ENCODE results near the gene DCST1. TPM values are rescaled to one million over a fixed set of nuclear protein-coding genes. Genes with fewer than 3 reads are reported as not detected.

The DCST1 gene
- total RNA-seq, 1 donor from 2014 or later: not detected

DNA sequence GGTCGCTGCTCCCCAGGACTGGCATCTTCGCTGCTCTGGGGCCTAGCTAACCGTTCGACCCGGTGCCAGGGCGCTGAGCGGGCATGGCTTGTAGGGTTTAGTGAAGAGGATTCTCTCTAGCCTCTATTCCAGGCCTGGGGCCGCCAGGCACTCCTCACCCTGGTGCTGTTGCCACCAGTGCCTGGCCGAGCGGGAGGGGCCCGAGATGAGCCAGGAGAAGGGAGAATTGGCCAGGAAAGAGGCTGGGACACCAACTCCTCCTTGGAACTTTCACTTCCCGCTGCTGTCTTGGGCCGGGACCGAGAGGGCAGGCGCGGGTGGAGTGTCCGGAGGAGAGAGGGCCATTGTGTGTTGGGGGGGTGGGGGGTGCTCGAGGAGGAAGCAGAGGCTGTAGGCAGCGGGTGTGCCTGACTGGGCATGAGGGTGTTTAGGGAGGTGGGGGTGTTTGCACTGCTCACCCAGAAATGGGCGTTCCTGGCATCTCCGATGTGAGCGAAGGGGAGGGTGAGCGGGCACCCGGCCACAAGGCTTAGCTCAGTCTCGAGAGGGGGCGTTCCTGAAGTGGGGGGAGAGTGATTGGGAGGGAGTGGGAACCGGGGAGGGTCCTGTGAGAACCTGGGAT lies 18.3 kb downstream of the DCST1 start:
- DNase-seq (ENCODE audit: low read depth, low spot score): no peak

GRCh38 chr1:155052439-155053395 lies 19.1 kb downstream of the DCST1 start:
- DNase-seq (ENCODE audit: low read depth, low spot score): no peak

GRCh38 chr1:155053531-155054105 lies 20.0 kb downstream of the DCST1 start:
- no peak for DNase-seq (ENCODE audit: low read depth, low spot score)

DNA sequence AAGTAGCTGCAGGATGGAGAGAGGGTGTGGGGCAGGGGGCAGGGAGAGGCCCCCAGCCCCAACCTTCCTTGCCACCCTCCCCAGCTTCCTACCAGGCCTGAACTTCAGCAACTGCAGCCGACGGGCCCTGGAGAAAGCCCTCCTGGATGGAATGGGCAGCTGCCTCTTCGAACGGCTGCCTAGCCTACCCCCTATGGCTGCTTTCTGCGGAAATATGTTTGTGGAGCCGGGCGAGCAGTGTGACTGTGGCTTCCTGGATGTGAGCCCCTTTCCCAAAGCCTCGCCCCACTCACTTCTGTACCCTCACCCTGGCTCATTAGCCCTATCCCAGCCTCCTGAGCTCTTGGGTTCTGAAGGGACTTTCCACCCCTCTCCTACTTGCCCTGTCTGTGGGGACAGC lies 23.5 kb downstream of the DCST1 start:
- no peak for DNase-seq (ENCODE audit: low read depth, low spot score)

- DNase-seq (ENCODE audit: low read depth, low spot score): no peak
These were observed 24.2 kb downstream of the DCST1 start for GRCh38 chr1:155057788-155058211.

DNA sequence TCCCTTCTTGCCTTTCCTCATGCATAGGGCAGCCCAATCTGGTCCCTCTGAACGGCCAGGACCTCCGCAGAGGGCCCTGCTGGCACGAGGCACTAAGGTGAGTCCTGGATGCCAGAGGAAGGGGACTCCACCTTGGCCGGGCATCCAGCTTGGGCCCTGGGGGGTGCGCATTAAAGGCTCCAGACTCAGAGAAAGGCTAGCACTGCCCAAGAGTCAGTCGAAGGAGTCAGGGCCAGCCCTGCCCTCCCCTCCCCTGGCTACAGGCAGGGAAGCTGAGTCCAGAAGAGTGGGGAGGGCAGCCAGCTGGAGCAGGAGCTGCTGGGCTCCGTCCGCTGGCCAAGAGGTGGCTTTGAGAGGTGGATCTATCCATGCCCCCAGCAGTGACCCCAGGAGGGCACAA lies 27.1 kb downstream of the DCST1 start:
- DNase-seq (ENCODE audit: low read depth, low spot score): no peak

GRCh38 chr1:155061381-155062150 lies 27.9 kb downstream of the DCST1 start:
- DNase-seq (ENCODE audit: low read depth, low spot score): no peak

DNA sequence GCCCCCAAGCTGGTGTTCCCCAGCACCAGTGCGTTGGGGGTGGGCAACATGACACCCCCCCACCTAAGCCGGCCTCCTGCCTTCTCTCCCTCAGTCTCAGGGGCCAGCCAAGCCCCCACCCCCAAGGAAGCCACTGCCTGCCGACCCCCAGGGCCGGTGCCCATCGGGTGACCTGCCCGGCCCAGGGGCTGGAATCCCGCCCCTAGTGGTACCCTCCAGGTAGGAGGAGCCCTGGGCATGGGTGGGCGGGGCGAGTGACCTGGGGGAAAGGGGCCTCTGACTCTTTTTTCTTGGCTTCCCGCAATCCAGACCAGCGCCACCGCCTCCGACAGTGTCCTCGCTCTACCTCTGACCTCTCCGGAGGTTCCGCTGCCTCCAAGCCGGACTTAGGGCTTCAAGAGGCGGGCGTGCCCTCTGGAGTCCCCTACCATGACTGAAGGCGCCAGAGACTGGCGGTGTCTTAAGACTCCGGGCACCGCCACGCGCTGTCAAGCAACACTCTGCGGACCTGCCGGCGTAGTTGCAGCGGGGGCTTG lies 28.6 kb downstream of the DCST1 start:
- DNase-seq (ENCODE audit: low read depth, low spot score): no peak

DNA sequence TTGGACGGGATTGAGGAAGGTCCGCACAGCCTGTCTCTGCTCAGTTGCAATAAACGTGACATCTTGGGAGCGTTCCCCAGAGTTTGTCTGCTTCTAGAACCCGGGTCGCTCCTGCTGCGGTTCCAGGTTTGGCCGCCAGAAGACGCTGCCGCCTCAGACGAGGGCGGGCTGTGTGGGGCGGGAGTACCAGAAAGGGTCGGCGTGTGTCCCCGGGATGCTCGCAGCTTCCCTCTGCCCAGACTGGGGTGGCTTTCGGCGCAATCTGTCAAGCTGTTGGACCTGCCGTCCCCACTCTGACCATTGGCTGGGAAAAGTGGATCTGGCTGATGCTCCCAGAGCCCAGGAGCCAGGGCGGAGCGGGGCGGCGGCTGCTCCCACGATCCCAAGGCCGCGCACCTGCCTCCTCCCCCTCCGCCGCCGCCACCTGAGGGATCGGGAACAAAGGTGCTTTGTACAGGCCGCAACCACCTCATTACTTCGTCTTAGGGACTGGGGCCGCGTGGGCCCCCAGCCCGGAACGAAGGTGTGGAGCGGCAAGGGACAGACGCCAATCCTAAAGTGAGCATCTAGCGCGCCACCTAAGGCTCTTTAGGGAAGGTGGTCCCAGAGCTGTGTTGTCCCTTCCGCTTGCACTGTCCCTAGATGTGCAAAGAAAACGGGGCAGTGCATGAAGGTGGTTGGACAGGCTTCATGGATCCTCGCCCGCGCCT lies 29.2 kb downstream of the DCST1 start:
- DNase-seq (ENCODE audit: low read depth, low spot score): no peak

DNA sequence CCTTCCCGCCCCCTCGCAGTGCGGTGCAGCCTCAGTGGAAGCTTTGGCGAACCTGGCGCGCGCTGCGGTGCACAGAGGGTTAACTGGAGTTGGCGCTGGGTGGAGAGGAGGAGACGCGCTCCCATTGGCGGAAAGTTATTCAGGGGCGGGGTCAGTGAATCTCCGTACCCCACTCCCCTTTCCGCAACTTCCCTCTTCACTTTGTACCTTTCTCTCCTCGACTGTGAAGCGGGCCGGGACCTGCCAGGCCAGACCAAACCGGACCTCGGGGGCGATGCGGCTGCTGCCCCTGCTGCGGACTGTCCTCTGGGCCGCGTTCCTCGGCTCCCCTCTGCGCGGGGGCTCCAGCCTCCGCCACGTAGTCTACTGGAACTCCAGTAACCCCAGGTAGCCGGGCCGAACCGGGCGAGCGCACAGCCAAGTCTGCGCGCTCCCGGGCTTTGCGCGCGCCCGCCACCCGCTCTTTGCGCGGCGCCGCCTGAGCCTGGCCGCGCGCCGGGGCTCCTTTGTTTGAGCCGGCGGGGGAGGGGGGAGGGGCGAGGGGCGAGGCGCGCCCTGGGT lies 30.0 kb downstream of the DCST1 start, which contains the start of gene EFNA4:
EFNA4 (plus strand) TSS at position 191 of the 561 bp plus-strand sequence; CDS start at position 275, 84 bp downstream.
- DNase-seq (ENCODE audit: low read depth, low spot score): peak; percentile 66

DNA sequence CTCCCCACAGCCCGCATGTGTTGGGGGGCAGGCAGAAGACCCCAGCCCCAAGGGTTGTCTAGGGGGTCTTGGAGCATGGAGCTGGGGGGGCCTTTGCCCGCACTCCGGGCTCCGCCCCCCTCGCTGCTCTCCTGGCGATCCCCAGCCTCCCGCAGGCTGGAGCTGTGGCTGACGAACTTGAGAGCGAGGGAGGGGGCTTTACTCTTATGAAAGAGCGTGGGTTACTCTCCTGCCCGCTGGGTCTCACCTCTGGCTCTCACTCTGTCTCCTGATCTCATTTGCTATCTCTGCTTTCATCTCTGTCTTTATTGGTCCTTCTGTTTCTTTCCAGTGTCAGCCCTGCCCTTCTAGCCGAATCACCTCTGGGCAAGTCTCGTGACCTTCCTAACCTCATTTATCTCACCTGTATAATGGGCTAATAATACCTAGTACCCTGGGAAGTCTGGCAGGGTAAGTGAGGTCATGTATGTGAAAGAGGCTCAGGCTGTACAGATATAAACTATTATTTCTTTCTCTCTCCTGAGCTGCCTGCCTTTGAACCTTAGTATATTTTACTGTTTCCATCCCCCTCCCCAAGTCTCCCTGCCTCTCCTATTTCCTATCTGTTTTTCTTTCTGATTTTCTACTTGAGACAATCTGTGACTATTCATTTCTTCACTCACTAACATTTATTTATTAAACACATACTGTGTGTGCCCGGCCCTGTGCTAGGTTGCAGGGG lies 30.6 kb downstream of the DCST1 start:
- DNase-seq (ENCODE audit: low read depth, low spot score): no peak

- no peak for DNase-seq (ENCODE audit: low read depth, low spot score)
These were observed 31.3 kb downstream of the DCST1 start for GRCh38 chr1:155064832-155065429.

GRCh38 chr1:155066777-155067176 lies 33.2 kb downstream of the DCST1 start:
- no peak for DNase-seq (ENCODE audit: low read depth, low spot score)

DNA sequence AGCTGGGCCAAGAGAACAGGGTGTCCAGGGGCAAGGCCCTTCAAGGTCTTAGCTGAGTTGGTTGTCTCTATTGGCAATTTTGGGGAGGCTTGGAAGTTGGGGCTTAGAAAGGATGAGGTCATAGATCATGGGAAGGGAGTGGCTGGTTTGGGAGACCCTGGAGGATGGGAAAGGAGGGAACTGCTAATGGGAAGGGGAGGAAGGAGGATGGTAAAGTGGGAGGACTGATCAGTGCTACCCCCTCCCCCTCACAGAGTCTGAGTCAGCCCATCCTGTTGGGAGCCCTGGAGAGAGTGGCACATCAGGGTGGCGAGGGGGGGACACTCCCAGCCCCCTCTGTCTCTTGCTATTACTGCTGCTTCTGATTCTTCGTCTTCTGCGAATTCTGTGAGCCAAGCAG lies 35.0 kb downstream of the DCST1 start:
- DNase-seq (ENCODE audit: low read depth, low spot score): no peak

GRCh38 chr1:155069551-155070157 lies 36.0 kb downstream of the DCST1 start:
- no peak for DNase-seq (ENCODE audit: low read depth, low spot score)

DNA sequence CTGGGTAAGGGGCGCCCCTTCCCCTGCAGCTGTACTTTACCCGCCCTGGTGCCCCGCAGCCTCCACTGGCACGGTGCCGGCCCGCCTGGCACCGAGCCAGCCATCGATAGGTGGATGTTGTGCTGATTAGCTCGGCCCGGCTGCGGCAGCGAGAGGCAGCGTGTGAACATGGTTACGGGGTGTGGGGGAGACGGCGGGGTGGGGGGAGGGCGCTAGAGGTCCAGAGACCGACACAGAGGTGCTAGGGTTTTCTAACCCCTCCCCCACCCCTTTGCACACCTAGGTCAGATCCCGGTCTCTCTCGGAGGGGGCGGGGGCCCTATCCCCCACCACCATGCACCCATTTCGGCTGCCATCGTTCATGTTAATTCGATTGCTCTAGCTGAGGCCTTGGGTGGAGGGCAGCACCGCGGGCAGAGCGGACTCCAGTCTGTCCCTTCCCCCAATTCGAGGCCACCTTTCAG lies 36.6 kb downstream of the DCST1 start:
- no peak for DNase-seq (ENCODE audit: low read depth, low spot score)

GRCh38 chr1:155070721-155071569 lies 37.3 kb downstream of the DCST1 start:
- no peak for DNase-seq (ENCODE audit: low read depth, low spot score)

- no peak for DNase-seq (ENCODE audit: low read depth, low spot score)
These were observed 38.1 kb downstream of the DCST1 start for GRCh38 chr1:155071701-155072100.

All from pulmonary artery endothelial cell (primary cell).